ENCODE measurements around the gene FGD3.

DNA sequence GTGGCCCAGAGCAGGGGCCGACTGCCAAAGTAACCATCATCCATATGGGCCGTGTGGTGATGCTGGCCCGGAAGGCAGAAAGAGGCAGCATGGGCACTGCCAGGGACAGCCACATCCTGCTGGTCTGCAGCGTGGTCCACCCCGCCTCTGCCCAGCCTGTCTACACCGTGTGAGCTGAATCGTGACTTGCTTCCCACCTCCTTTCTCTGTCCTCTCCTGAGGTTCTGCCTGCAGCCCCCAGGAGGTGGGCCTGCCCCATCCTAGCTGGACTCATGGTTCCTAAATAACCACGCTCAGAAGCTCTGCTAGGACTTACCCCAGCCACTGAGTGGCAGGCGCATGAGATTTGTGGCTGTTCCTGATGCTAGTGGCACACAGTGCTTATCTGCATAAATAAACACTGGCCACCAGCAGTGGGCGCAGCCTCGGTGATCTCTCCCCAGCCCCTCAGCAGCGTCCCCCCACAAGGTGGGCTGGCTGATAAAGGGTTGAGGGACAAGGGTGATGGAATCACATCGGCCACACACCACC lies 88.6 kb downstream of the FGD3 start:
- TF ChIP-seq, protein P1, sequence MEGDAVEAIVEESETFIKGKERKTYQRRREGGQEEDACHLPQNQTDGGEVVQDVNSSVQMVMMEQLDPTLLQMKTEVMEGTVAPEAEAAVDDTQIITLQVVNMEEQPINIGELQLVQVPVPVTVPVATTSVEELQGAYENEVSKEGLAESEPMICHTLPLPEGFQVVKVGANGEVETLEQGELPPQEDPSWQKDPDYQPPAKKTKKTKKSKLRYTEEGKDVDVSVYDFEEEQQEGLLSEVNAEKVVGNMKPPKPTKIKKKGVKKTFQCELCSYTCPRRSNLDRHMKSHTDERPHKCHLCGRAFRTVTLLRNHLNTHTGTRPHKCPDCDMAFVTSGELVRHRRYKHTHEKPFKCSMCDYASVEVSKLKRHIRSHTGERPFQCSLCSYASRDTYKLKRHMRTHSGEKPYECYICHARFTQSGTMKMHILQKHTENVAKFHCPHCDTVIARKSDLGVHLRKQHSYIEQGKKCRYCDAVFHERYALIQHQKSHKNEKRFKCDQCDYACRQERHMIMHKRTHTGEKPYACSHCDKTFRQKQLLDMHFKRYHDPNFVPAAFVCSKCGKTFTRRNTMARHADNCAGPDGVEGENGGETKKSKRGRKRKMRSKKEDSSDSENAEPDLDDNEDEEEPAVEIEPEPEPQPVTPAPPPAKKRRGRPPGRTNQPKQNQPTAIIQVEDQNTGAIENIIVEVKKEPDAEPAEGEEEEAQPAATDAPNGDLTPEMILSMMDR (IDR thresholded peaks at IDR 0.05), result no peak
- TF ChIP-seq POLR2AphosphoS5 (IDR thresholded peaks at IDR 0.05), result no peak
